Skeletal muscle satellite cell (primary cell): ENCODE measurements around the gene MEF2C.
"Not testable (repeated sequence)": the region's sequence is repeated elsewhere in the genome, so short reads cannot be mapped to it uniquely, and the experiment has no call there.

ENCODE experiments used
- H3K27me3 ChIP-seq: 2 replicates; pipeline ENCODE4 v1.7.0; 2013; ENCODE audit warnings: low read length; ENCODE audit not compliant: control insufficient read depth, insufficient read depth
- H3K36me3 ChIP-seq: 2 replicates; pipeline ENCODE4 v1.7.0; 2013; ENCODE audit warnings: mild to moderate bottlenecking, control low read depth, low read length; ENCODE audit not compliant: insufficient read depth
- H3K4me1 ChIP-seq: 2 replicates; pipeline ENCODE4 v1.7.0; 2013; ENCODE audit warnings: low read length; ENCODE audit not compliant: control insufficient read depth, insufficient read depth
- H3K4me2 ChIP-seq: 2 replicates; pipeline ENCODE4 v1.7.0; 2013; ENCODE audit warnings: mild to moderate bottlenecking, low read length
- H3K4me3 ChIP-seq: 2 replicates; pipeline ENCODE4 v1.7.0; 2013; ENCODE audit warnings: low read length
- H3K9ac ChIP-seq: 2 replicates; pipeline ENCODE4 v1.7.0; 2013; ENCODE audit warnings: mild to moderate bottlenecking, low read depth, low read length, moderate library complexity
- H3K9me3 ChIP-seq: replicated peaks from 2 replicates; pipeline ENCODE4 v1.7.0; 2013; ENCODE audit warnings: mild to moderate bottlenecking, control low read depth, low read length

MEF2C gene

DNA sequence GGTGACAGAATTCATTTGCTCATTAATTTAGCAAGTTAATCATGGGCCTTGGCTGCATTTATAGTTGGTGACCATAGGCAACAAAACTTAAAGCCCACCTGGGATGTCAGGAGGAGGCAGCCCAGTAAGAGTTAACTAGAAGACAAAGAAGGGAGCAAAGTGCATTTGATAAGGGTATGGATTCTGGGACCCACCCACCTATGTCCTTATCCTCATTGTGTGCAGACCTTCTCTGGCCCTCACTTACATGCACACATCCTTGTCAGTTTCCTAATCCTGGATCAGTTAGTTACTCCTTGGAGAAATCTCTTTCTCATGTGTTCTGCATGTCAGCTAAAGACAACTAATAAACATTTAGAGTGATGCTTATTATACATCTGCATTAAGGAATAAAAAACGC, 24.6 kb downstream of the MEF2C start:
- Histone ChIP-seq H3K4me2 (no peak overlapping the region), H3K9ac (no peak overlapping the region), H3K4me3 (no peak overlapping the region), H3K36me3 (no peaks in the 10 kb centered on the region), H3K9me3 (no peaks in the 10 kb centered on the region), H3K4me1 (no peaks in the 10 kb centered on the region), H3K27me3 (no peaks in the 10 kb centered on the region)

DNA sequence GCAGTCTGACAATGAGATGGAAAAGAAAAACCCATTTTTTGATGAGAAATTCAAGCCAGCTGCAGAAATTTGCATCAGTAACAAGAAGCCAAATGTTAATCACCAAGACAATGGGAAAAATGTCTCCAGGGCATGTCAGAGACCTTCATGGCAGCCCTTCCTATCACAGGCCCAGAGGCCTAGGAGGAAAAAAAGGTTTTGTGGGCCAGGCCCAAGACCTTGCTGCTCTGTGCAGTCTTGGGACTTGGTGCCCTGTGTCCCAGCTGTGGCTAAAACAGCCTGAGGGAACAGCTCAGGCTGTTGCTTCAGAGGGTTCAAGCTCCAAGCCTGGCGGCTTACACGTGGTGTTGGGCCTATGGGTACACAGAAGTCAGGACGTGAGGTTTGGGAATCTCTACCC, 26.6 kb downstream of the MEF2C start:
- not testable (repeated sequence) for H3K4me2 ChIP-seq, H3K27me3 ChIP-seq, H3K4me1 ChIP-seq, H3K9me3 ChIP-seq, H3K36me3 ChIP-seq, H3K9ac ChIP-seq, H3K4me3 ChIP-seq

GRCh38 chr5:88854769-88855168, 28.2 kb downstream of the MEF2C start:
- no peak overlapping the region for H3K4me2 ChIP-seq
- H3K9ac ChIP-seq, result no peak overlapping the region
- no peaks in the 10 kb centered on the region for H3K9me3 ChIP-seq
- H3K4me1 ChIP-seq, result no peaks in the 10 kb centered on the region
- H3K27me3 ChIP-seq, result no peaks in the 10 kb centered on the region
- H3K36me3 ChIP-seq, result no peaks in the 10 kb centered on the region
- H3K4me3 ChIP-seq, result no peak overlapping the region

DNA sequence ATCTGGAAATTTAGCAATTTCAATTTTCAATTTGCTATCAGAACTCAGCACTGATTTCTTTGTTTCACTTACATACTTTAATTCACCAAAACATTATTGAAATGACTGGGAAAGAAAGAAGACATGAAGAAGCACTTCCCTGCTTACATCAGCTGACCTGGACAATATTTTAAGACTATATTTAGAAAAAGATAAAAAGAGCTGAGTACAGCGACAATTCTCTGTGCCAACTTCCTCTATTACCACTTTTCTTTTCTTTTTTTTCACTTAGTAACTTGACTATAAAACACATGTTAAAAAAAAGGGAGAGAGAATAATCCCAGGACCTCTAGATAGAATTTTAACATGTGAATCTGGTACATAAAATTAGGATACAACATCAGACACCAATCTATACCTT, 35.6 kb downstream of the MEF2C start:
- Histone ChIP-seq H3K9ac (no peak overlapping the region), H3K4me3 (no peak overlapping the region), H3K36me3 (no peaks in the 10 kb centered on the region), H3K27me3 (no peaks in the 10 kb centered on the region), H3K4me2 (no peak overlapping the region), H3K4me1 (no peaks in the 10 kb centered on the region), H3K9me3 (no peaks in the 10 kb centered on the region)

- Histone ChIP-seq H3K4me2 (no peak overlapping the region), H3K27me3 (no peaks in the 10 kb centered on the region), H3K9ac (no peak overlapping the region), H3K9me3 (no peaks in the 10 kb centered on the region), H3K36me3 (no peaks in the 10 kb centered on the region), H3K4me3 (no peak overlapping the region), H3K4me1 (no peaks in the 10 kb centered on the region)
Measured at GRCh38 chr5:88846434-88846833, 36.5 kb downstream of the MEF2C start.

- Histone ChIP-seq H3K36me3 (no peaks in the 10 kb centered on the region), H3K27me3 (no peaks in the 10 kb centered on the region), H3K4me1 (no peaks in the 10 kb centered on the region), H3K4me3 (no peak overlapping the region), H3K9ac (no peak overlapping the region), H3K9me3 (no peaks in the 10 kb centered on the region), H3K4me2 (no peak overlapping the region)
Measured at GRCh38 chr5:88845081-88845697, 37.8 kb downstream of the MEF2C start.

DNA sequence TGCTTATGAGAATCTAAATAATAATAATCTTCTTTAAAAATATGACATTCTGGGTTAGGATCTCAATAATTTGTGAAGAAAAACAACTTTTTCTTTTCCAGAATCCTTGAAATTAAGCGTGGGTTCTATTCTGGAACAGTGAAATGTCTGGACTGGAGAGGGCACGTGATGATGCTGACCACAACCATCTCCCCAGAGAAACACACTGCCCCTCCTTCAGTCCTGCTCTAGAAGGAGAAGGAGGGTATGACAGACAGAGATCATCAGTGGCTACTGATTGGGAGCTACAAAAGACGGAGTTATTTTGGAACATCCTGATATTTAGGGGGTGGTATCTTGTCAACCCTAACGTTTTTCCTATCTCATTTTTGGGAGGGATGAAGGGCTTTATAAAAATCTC, 40.2 kb downstream of the MEF2C start:
- no peaks in the 10 kb centered on the region for H3K36me3 ChIP-seq
- H3K27me3 ChIP-seq, result no peaks in the 10 kb centered on the region
- no peaks in the 10 kb centered on the region for H3K4me1 ChIP-seq
- H3K4me2 ChIP-seq, result no peak overlapping the region
- no peak overlapping the region for H3K9ac ChIP-seq
- no peak overlapping the region for H3K4me3 ChIP-seq
- no peaks in the 10 kb centered on the region for H3K9me3 ChIP-seq

DNA sequence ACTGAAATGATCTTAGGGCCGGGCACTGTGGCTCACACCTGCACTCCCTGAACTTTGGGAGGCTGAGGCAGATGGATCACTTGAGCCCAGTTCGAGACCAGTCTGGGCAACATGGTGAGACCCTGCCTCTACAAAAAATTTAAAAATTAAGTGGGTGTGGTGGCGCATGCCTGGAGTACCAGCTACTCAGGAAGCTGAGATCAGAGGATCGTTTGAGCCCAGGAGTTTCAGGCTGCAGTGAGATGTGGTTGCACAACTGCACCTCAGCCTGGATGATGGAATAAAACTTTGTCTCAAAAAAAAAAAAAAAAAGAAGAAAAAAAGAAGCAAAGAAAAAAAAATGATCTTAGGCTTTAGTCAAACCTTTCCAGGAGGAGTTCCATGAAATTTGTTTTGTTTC, 41.8 kb downstream of the MEF2C start:
- no peak overlapping the region for H3K9ac ChIP-seq
- H3K4me3 ChIP-seq, result no peak overlapping the region
- no peaks in the 10 kb centered on the region for H3K4me1 ChIP-seq
- H3K4me2 ChIP-seq, result no peak overlapping the region
- H3K36me3 ChIP-seq, result no peaks in the 10 kb centered on the region
- H3K9me3 ChIP-seq, result no peaks in the 10 kb centered on the region
- no peaks in the 10 kb centered on the region for H3K27me3 ChIP-seq

- Histone ChIP-seq H3K27me3 (no peaks in the 10 kb centered on the region), H3K9me3 (no peaks in the 10 kb centered on the region), H3K4me3 (no peak overlapping the region), H3K36me3 (no peaks in the 10 kb centered on the region), H3K4me1 (no peaks in the 10 kb centered on the region), H3K4me2 (no peak overlapping the region), H3K9ac (no peak overlapping the region)
Measured at GRCh38 chr5:88840495-88840894, 42.5 kb downstream of the MEF2C start.

- Histone ChIP-seq H3K4me2 (no peak overlapping the region), H3K4me1 (no peaks in the 10 kb centered on the region), H3K36me3 (no peaks in the 10 kb centered on the region), H3K4me3 (no peak overlapping the region), H3K27me3 (no peaks in the 10 kb centered on the region), H3K9ac (no peak overlapping the region), H3K9me3 (no peaks in the 10 kb centered on the region)
Measured at GRCh38 chr5:88839238-88839637, 43.7 kb downstream of the MEF2C start.

GRCh38 chr5:88838500-88838899, 44.5 kb downstream of the MEF2C start:
- H3K36me3 ChIP-seq, result no peaks in the 10 kb centered on the region
- no peak overlapping the region for H3K4me3 ChIP-seq
- H3K27me3 ChIP-seq, result no peaks in the 10 kb centered on the region
- H3K9me3 ChIP-seq, result no peaks in the 10 kb centered on the region
- peaks cover 2% of the 10 kb centered on the region for H3K4me1 ChIP-seq
- no peak overlapping the region for H3K9ac ChIP-seq
- H3K4me2 ChIP-seq, result no peak overlapping the region

DNA sequence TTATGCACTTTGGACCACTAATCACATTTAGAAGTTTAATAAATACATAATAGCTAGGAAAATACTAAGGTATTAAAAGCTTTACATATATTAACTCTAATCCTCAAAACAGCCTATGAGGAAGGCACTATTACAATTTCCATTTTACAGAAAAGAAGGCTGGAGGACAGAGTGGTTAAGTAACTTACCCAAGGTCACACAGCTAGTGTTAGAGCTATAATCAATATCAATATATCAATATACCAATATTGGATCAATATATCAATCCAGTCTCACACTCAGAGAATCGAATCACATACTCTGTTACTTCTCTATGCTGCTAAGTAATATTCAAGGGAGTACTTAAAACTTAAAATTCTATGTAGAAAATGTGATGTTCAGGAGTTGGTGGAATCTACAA, 45.2 kb downstream of the MEF2C start:
- Histone ChIP-seq H3K9ac (no peak overlapping the region), H3K36me3 (no peaks in the 10 kb centered on the region), H3K4me2 (no peak overlapping the region), H3K4me1 (peaks cover 9% of the 10 kb centered on the region), H3K27me3 (no peaks in the 10 kb centered on the region), H3K4me3 (no peak overlapping the region), H3K9me3 (no peaks in the 10 kb centered on the region)
